HCT116 (cell line): ENCODE measurements around the gene NTNG1. TPM values are rescaled to one million over a fixed set of nuclear protein-coding genes. Genes with fewer than 3 reads are reported as not detected.

ENCODE experiments used
- ATAC-seq: fragments of 200-7000 bp; cut with Tn5 transposase; 2 replicates; pipeline ENCODE4 v1.9.1; 2020; ENCODE audit warnings: mild to moderate bottlenecking, moderate library complexity
- BruUV-seq: library from RNA; stranded (reverse); fragments of 400-500 nt; replicated peaks from 2 replicates; lab custom pipeline; 2021; lab: Mats Ljungman, UMichigan
- CTCF ChIA-PET: fragments of 300-600 bp; sonication (Branson Sonifier 250); formaldehyde crosslinking; loops from one replicate; lab custom pipeline; 2021; ENCODE audit warnings: antibody characterized with exemption; lab: Charles Lee
- POLR2A ChIA-PET: fragments of 300-600, 350-600 bp; sonication (Branson Sonifier 250); formaldehyde crosslinking; loops from one replicate; lab custom pipeline; 2021; ENCODE audit warnings: antibody characterized with exemption; lab: Charles Lee
- RAD21 ChIA-PET, 2 experiments: fragments of 300-600 bp; sonication (Branson Sonifier 250); formaldehyde crosslinking; loops; one replicate each; lab custom pipeline; 2023; ENCODE audit warnings: low total read pairs in 2 of 2; ENCODE audit not compliant: uncharacterized antibody in 2 of 2, unreplicated experiment in 2 of 2, low non-redundant PET in 1 of 2; lab: Charles Lee
- DNase-seq: peaks from one replicate; pipeline ENCODE4 v3.0.0-alpha.2; 2010; ENCODE audit warnings: low read depth, low spot score
- H2AFZ ChIP-seq: fragments of 200-600 bp; shearing (Covaris generic), sonication (generic); 2 replicates; pipeline ENCODE4 v1.6.1; 2017; ENCODE audit warnings: low read depth, mixed run types, mixed read lengths, antibody characterized with exemption, low read length; ENCODE audit not compliant: poor library complexity, severe bottlenecking
- H3K27ac ChIP-seq: 2 replicates; pipeline ENCODE4 v1.5.1; 2012; ENCODE audit warnings: low read depth, low read length
- H3K27me3 ChIP-seq: fragments of 200-600 bp; sonication (generic); 2 replicates; pipeline ENCODE4 v1.6.1; 2016; ENCODE audit warnings: mixed run types, low read length, mixed read lengths; ENCODE audit not compliant: insufficient read depth
- H3K36me3 ChIP-seq, 2 experiments: fragments of 200-500 bp in 1 of 2; fragments of 200-600 bp in 1 of 2; sonication (Bioruptor generic) in 1 of 2; sonication (generic) in 1 of 2; 2 replicates each; pipeline versions ENCODE4 v1.5.1 to v1.6.1; 2014 to 2016; ENCODE audit warnings: low read length in 2 of 2, inconsistent platforms in 1 of 2, mixed read lengths in 1 of 2, mixed run types in 1 of 2; ENCODE audit not compliant: insufficient read depth in 2 of 2, control insufficient read depth in 1 of 2
- H3K4me1 ChIP-seq, 2 experiments: fragments of 200-600 bp in 1 of 2; sonication (generic) in 1 of 2; 2 replicates each; pipeline versions ENCODE4 v1.5.1 to v1.6.1; 2012 to 2017; ENCODE audit warnings: low read length in 2 of 2, inconsistent platforms in 1 of 2, mild to moderate bottlenecking in 1 of 2, mixed read lengths in 1 of 2, mixed run types in 1 of 2, moderate library complexity in 1 of 2; ENCODE audit not compliant: insufficient read depth in 2 of 2, control insufficient read depth in 1 of 2
- H3K4me2 ChIP-seq: fragments of 200-600 bp; sonication (generic); 2 replicates; pipeline ENCODE4 v1.6.1; 2017; ENCODE audit warnings: mixed run types, low read length, mixed read lengths
- H3K4me3 ChIP-seq, 2 experiments: fragments of 200-600 bp in 1 of 2; sonication (generic) in 1 of 2; replicated peaks in 1 of 2; 2 replicates each; pipeline ENCODE4 v1.5.1; 2011 to 2016; ENCODE audit warnings: low read length in 2 of 2, control low read depth in 1 of 2, low read depth in 1 of 2, mild to moderate bottlenecking in 1 of 2, mixed read lengths in 1 of 2, mixed run types in 1 of 2
- H3K79me2 ChIP-seq: fragments of 200-600 bp; sonication (generic); 2 replicates; pipeline ENCODE4 v1.6.1; 2017; ENCODE audit warnings: mild to moderate bottlenecking, mixed run types, low read length, moderate library complexity, mixed read lengths; ENCODE audit not compliant: insufficient read depth
- H3K9ac ChIP-seq: fragments of 200-600 bp; sonication (generic); 2 replicates; pipeline ENCODE4 v1.6.1; 2016; ENCODE audit warnings: low read length, mixed read lengths
- H3K9me2 ChIP-seq: fragments of 200-600 bp; sonication (generic), shearing (Covaris generic); 2 replicates; pipeline ENCODE4 v1.6.1; 2017; ENCODE audit warnings: mixed run types, mild to moderate bottlenecking, moderate library complexity; ENCODE audit not compliant: insufficient read depth
- H3K9me3 ChIP-seq, 2 experiments: fragments of 200-500 bp in 1 of 2; fragments of 200-600 bp in 1 of 2; sonication (Bioruptor generic) in 1 of 2; sonication (generic) in 1 of 2; 2 replicates each; pipeline ENCODE4 v1.6.1; 2014 to 2017; ENCODE audit warnings: low read length in 2 of 2, mixed read lengths in 2 of 2, inconsistent platforms in 1 of 2, low read depth in 1 of 2, mild to moderate bottlenecking in 1 of 2, mixed run types in 1 of 2, moderate library complexity in 1 of 2; ENCODE audit not compliant: control insufficient read depth in 1 of 2, insufficient read depth in 1 of 2
- H4K20me1 ChIP-seq: fragments of 200-600 bp; sonication (generic), shearing (Covaris generic); 2 replicates; pipeline ENCODE4 v1.6.1; 2017; ENCODE audit warnings: mixed run types, mild to moderate bottlenecking, moderate library complexity; ENCODE audit not compliant: insufficient read depth
- CBX3 ChIP-seq: IDR thresholded peaks from 2 replicates; pipeline ENCODE4 v1.6.1; 2012; ENCODE audit warnings: low read depth
- CEBPB ChIP-seq: IDR thresholded peaks from 2 replicates; pipeline ENCODE4 v1.6.1; 2012; ENCODE audit warnings: low read depth
- EZH2 ChIP-seq: fragments of 200-600 bp; sonication (generic); IDR thresholded peaks from 2 replicates; pipeline ENCODE4 v1.6.1; 2017; ENCODE audit warnings: antibody characterized with exemption, mixed run types
- EZH2phosphoT487 ChIP-seq: fragments of 200-600 bp; IDR thresholded peaks from 2 replicates; pipeline ENCODE4 v1.6.1; 2018; ENCODE audit warnings: antibody characterized with exemption, borderline replicate concordance
- FOSL1 ChIP-seq: IDR thresholded peaks from 2 replicates; pipeline ENCODE4 v1.6.1; 2012; ENCODE audit warnings: low read depth
- JUND ChIP-seq: IDR thresholded peaks from 2 replicates; pipeline ENCODE4 v1.6.1; 2012
- POLR2A ChIP-seq: IDR thresholded peaks from 2 replicates; pipeline ENCODE4 v1.7.0; 2011; ENCODE audit warnings: borderline replicate concordance; ENCODE audit not compliant: insufficient read depth, insufficient read length; ENCODE audit errors: extremely low read depth
- POLR2AphosphoS5 ChIP-seq: IDR thresholded peaks from 2 replicates; pipeline ENCODE4 v1.6.1; 2011; ENCODE audit warnings: mild to moderate bottlenecking, low read depth, low read length, moderate library complexity
- RAD21 ChIP-seq: IDR thresholded peaks from 2 replicates; pipeline ENCODE4 v1.6.1; 2012; ENCODE audit warnings: low read depth, mild to moderate bottlenecking
- SIN3A ChIP-seq: IDR thresholded peaks from 2 replicates; pipeline ENCODE4 v1.6.1; 2012; ENCODE audit warnings: low read depth
- SP1 ChIP-seq: IDR thresholded peaks from 2 replicates; pipeline ENCODE4 v1.6.1; 2012; ENCODE audit warnings: low read depth
- TCF7L2 ChIP-seq: IDR thresholded peaks from 2 replicates; pipeline ENCODE4 v1.7.0; 2011; ENCODE audit warnings: borderline replicate concordance, inconsistent platforms; ENCODE audit not compliant: insufficient read depth, insufficient read length; ENCODE audit errors: extremely low read depth
- YY1 ChIP-seq: IDR thresholded peaks from 2 replicates; pipeline ENCODE4 v1.6.1; 2011; ENCODE audit warnings: low read length, low read depth, moderate library complexity, mild to moderate bottlenecking; ENCODE audit not compliant: insufficient replicate concordance; ENCODE audit errors: extremely low read depth
- ZFX ChIP-seq: fragments of 450-650 bp; IDR thresholded peaks from 2 replicates; pipeline ENCODE4 v1.6.1; 2017
- intact Hi-C: fragments of 100-400 bp; cut with micrococcal nuclease; formaldehyde crosslinking; loops from 2 replicates; pipeline ENCODE4 v1.10.0; 2022
- total RNA-seq: library from RNA; stranded (reverse); gene quantifications from one replicate; pipeline ENCODE4 v1.2.1, GENCODE V29; 2021; ENCODE audit not compliant: unreplicated experiment
- TF ChIP-seq, protein P1 (sequence below), 3 experiments: fragments of 200-600 bp in 1 of 3; sonication (generic) in 1 of 3; IDR thresholded peaks in 2 of 3; conservative IDR thresholded peaks in 1 of 3; 2 replicates each; pipeline ENCODE4 v1.5.1; 2012 to 2017; ENCODE audit warnings: low read depth in 2 of 3, low read length in 2 of 3, antibody characterized with exemption in 1 of 3, borderline replicate concordance in 1 of 3, control low read depth in 1 of 3, mild to moderate bottlenecking in 1 of 3, mixed read lengths in 1 of 3, mixed run types in 1 of 3, moderate library complexity in 1 of 3; ENCODE audit not compliant: insufficient read depth in 1 of 3
- TF ChIP-seq, protein P2 (sequence below): IDR thresholded peaks from 2 replicates; pipeline ENCODE4 v1.6.1; 2012
- TF ChIP-seq, protein P3 (sequence below): IDR thresholded peaks from 2 replicates; pipeline ENCODE4 v1.6.1; 2012

Gene NTNG1
- total RNA-seq, 1 experiment from 2014 or later = not detected

DNA sequence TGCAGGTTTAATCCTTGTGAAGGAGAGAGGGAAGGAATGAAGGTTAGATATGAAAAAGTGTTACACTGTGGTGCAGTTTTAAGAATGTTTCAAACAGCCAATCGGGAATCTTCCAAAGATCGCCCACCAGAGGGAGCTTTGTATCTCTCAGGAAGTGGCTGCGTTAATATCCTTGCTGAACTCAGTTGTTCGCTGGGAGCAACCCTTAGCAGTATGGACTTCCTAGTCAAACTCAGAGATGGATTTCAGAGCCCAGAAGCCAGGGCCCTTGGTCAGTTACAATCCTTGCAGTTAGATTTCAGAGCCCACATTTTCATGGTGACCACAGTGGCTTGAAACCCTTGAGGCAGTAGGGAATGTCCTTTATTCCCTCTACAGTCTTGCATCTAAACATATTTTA is 136.2 kb downstream of the NTNG1 start:
- H3K79me2 ChIP-seq = no peaks in the 10 kb centered on the region
- ChIA-PET RAD21 (no interaction called here), POLR2A (no interaction called here), CTCF (no interaction called here)
- DNase-seq (no peak), ATAC-seq (0 out of 2 replicates have a peak, but pooled peaks have one; percentile 42)
- no TSS peak for BruUV-seq
- H3K36me3 ChIP-seq = no peaks in the 10 kb centered on the region
- H2AFZ ChIP-seq = no peak overlapping the region
- no peak overlapping the region for H3K27ac ChIP-seq
- no peak overlapping the region for H3K4me3 ChIP-seq
- no peaks in the 10 kb centered on the region for H4K20me1 ChIP-seq
- H3K9me2 ChIP-seq = no peaks in the 10 kb centered on the region
- H3K4me2 ChIP-seq = no peak overlapping the region
- H3K27me3 ChIP-seq = no peaks in the 10 kb centered on the region
- intact Hi-C loops = no loop called here
- TF ChIP-seq POLR2AphosphoS5 = no peak
- TF ChIP-seq, protein P1, sequence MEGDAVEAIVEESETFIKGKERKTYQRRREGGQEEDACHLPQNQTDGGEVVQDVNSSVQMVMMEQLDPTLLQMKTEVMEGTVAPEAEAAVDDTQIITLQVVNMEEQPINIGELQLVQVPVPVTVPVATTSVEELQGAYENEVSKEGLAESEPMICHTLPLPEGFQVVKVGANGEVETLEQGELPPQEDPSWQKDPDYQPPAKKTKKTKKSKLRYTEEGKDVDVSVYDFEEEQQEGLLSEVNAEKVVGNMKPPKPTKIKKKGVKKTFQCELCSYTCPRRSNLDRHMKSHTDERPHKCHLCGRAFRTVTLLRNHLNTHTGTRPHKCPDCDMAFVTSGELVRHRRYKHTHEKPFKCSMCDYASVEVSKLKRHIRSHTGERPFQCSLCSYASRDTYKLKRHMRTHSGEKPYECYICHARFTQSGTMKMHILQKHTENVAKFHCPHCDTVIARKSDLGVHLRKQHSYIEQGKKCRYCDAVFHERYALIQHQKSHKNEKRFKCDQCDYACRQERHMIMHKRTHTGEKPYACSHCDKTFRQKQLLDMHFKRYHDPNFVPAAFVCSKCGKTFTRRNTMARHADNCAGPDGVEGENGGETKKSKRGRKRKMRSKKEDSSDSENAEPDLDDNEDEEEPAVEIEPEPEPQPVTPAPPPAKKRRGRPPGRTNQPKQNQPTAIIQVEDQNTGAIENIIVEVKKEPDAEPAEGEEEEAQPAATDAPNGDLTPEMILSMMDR (IDR thresholded peaks at IDR 0.05 in 2 of 3, conservative IDR thresholded peaks at IDR 0.05 in 1 of 3; ENCODE audit: borderline replicate concordance in 1 of 3, insufficient read depth in 1 of 3, low read depth in 2 of 3, low read length in 2 of 3) = peak in 1 of 3 experiments; percentile 21; a peak in 2 of 6 replicates
- H3K4me1 ChIP-seq = no peaks in the 10 kb centered on the region
- H3K9ac ChIP-seq = no peak overlapping the region
- peaks cover 3 to 11% of the 10 kb centered on the region in 2 experiments; a peak in 2 of 4 replicates for H3K9me3 ChIP-seq

DNA sequence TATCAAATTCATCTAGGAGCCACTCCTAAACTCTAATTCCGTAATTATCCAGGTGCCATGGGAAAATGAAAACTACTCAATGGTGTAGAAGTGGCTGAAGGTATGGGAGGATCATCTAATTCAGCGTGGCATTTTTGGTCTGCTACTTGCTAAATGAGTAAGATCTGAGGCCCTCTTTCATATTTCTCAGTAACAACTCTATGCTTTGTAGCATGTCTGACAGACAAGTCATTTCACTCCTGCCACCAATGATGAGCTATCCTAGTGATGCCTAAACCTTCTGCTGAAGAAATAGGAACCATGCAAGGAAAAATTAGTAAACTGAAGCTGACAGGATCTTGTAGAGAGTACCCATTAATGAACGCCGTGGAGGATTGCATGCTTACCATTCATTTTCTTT is 145.3 kb downstream of the NTNG1 start:
- no TSS peak for BruUV-seq
- no peak overlapping the region for H3K4me2 ChIP-seq
- no peak for ATAC-seq
- no peak for TF ChIP-seq RAD21
- TF ChIP-seq, protein P2, sequence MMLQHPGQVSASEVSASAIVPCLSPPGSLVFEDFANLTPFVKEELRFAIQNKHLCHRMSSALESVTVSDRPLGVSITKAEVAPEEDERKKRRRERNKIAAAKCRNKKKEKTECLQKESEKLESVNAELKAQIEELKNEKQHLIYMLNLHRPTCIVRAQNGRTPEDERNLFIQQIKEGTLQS = no peak
- TF ChIP-seq JUND = no peak
- no peak for TF ChIP-seq CEBPB
- TF ChIP-seq, protein P3, sequence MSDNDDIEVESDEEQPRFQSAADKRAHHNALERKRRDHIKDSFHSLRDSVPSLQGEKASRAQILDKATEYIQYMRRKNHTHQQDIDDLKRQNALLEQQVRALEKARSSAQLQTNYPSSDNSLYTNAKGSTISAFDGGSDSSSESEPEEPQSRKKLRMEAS = no peak
- TF ChIP-seq SP1 = no peak
- no peak for TF ChIP-seq YY1
- no peak for TF ChIP-seq POLR2AphosphoS5
- no peak for TF ChIP-seq TCF7L2
- TF ChIP-seq SIN3A = no peak
- no peak for TF ChIP-seq FOSL1
- TF ChIP-seq ZFX = no peak
- no peak for TF ChIP-seq EZH2phosphoT487
- TF ChIP-seq POLR2A = no peak
- TF ChIP-seq, protein P1 (IDR thresholded peaks at IDR 0.05 in 2 of 3, conservative IDR thresholded peaks at IDR 0.05 in 1 of 3; ENCODE audit: borderline replicate concordance in 1 of 3, insufficient read depth in 1 of 3, low read depth in 2 of 3, low read length in 2 of 3) = no peak
- no peak for TF ChIP-seq EZH2
- TF ChIP-seq CBX3 = no peak

More for the DNA sequence above, 145.3 kb downstream of the NTNG1 start:
- Histone ChIP-seq H2AFZ (no peak overlapping the region), H4K20me1 (no peaks in the 10 kb centered on the region), H3K27ac (no peak overlapping the region), H3K4me3 (no peak overlapping the region), H3K27me3 (no peaks in the 10 kb centered on the region), H3K79me2 (no peaks in the 10 kb centered on the region), H3K36me3 (no peaks in the 10 kb centered on the region), H3K4me1 (no peaks in the 10 kb centered on the region), H3K9me3 (peaks cover 0 to 25% of the 10 kb centered on the region in 2 experiments; a peak in 2 of 4 replicates), H3K9me2 (no peaks in the 10 kb centered on the region), H3K9ac (no peak overlapping the region)
- RAD21 ChIA-PET = no interaction called here
- intact Hi-C loops = no loop called here
- DNase-seq = no peak
- CTCF ChIA-PET = no interaction called here
- POLR2A ChIA-PET = no interaction called here
